ENCODE measurements around the gene CDK5RAP3.

GRCh38 chr17:48016112-48016511 is 45.2 kb downstream of the CDK5RAP3 start:
- TF ChIP-seq POLR2A (IDR thresholded peaks at IDR 0.05) (no peak), CTCF (IDR thresholded peaks at IDR 0.05) (no peak)

All from lower leg skin (tissue), 3 donors.